ELF-1 (cell line): ENCODE results near the gene PLCB4.
"Not testable (repeated sequence)": the region's sequence is repeated elsewhere in the genome, so short reads cannot be mapped to it uniquely, and the experiment has no call there.

Source experiments
- DNase-seq: peaks from one replicate; pipeline ENCODE4 v3.0.0-alpha.2; 2016; ENCODE audit warnings: low read depth, low spot score

PLCB4 gene

GRCh38 chr20:9358001-9358400 lies 289.1 kb downstream of the PLCB4 start:
- DNase-seq = no peak

- DNase-seq = peak; percentile 76
These were observed 290.8 kb downstream of the PLCB4 start for GRCh38 chr20:9359561-9360308.

DNA sequence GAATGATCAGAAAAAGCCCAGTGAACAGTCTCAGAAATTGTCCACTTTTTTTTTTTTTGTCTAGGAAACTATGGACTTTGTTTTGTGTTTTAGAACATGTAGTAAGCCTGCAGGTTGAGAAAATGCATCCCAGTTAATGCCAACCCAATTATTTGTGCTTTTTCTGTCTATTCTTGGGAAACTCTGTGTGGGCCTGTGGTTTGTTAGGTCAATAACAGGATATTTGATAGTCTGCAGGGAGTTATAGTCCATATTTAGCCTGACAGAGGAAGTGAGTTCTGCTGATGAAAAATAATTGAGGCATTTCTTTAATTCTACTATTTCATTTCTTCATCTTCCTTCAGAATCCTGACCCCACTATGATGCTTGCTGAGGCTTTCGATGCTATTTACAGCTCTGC lies 291.5 kb downstream of the PLCB4 start:
- no peak for DNase-seq

DNA sequence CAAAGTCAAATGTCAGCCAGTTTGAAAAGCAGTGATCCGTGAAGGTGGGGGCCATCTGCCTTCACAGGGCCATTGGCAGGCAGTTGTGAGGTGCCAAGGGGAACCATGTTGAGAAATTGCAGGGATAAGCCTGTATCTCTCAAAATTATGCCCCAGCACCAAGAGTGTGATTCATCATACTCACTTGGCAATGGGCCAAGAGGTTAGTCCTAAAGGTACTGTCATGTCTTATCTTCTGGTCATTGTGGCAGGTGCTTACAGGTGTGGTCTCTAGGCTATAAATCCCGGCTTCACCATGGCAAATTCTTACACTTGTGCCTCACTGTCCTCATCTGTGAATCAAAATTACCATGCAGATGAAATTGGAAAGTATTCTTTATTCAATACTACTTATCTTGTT lies 294.8 kb downstream of the PLCB4 start:
- no peak for DNase-seq

DNA sequence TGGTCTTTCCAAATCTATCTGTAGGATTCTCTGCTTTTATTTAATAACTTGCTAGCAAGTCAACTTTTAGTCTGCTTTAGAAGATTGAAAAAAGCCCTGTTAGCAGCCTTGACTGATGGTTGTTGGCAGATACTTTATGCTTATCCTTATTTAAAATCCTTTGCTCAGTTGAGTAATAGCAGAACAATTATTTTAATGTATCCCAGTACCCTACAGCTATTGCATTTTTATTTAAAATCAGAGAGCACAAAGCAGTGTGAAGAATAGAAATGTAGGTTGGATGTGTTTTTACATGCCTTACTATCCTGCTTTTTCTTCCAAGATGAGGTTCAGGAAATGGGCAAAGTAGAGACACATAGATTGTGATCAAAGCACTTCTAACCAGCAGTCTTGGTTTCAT lies 298.4 kb downstream of the PLCB4 start:
- DNase-seq = no peak

DNA sequence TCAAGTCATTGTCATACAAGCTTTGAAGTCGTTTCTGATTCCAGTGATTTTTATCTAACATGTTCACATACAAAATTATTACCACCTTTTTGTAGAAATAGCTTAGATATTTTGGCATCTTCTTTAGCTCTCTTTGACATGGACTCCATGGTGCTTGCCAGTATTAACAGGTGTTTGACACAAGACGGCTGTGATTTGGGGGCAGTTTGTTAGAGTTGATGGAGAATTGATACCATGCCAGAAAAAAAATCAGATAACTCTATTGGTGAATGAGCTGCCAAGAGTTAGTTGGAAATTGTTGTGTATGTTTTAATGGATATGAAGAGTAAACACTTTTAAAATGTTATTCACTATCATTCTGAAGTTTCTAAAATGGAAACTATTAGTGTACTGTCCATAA lies 298.9 kb downstream of the PLCB4 start:
- no peak for DNase-seq

GRCh38 chr20:9368893-9369292 lies 300.0 kb downstream of the PLCB4 start:
- no peak for DNase-seq

- no peak for DNase-seq
These were observed 300.7 kb downstream of the PLCB4 start for GRCh38 chr20:9369557-9369956.

GRCh38 chr20:9374072-9374471 lies 305.2 kb downstream of the PLCB4 start:
- DNase-seq = no peak

GRCh38 chr20:9374480-9374879 lies 305.6 kb downstream of the PLCB4 start:
- no peak for DNase-seq

DNA sequence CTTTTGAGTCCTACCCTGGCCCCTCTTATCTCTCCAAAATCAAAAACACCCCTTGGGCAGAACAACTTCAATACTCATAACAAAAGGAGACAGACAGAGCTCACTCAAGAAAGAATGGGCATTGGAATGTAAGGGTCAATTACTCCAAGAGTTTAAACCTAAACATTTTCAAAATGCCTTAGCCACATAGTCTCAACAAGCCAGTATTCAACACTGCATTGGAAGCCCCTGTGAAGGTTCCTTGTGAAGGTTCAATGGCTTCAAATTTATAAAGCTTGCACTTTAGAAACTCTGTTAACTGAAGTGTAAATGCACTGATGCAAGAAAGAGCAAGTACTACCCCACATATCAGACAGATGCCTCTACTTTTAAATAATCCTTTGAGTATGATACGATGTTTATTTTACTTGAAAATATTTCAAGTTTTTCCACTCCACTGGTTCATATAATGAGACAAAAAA lies 306.4 kb downstream of the PLCB4 start:
- peak; percentile 90 for DNase-seq

DNA sequence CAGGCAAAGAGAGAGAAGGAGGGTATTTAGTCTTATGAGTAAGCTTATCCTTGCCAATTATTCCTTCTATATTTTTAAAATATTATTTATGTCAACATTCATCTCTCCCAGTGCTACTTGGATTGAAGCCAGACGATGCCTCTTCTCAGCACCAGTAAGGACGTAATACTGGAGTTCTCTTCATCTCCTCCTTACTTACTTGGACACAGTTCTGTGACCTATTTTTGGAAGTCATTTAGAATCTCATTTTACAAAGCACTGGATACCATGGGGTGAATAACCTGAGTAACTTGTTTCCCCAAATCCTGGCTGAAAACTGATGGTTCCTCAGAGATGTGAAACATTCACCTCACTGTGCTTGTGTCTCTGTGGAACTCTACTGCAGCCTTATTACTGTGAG lies 308.1 kb downstream of the PLCB4 start:
- DNase-seq = no peak

GRCh38 chr20:9385345-9386310 lies 316.7 kb downstream of the PLCB4 start:
- not testable (repeated sequence) for DNase-seq

DNA sequence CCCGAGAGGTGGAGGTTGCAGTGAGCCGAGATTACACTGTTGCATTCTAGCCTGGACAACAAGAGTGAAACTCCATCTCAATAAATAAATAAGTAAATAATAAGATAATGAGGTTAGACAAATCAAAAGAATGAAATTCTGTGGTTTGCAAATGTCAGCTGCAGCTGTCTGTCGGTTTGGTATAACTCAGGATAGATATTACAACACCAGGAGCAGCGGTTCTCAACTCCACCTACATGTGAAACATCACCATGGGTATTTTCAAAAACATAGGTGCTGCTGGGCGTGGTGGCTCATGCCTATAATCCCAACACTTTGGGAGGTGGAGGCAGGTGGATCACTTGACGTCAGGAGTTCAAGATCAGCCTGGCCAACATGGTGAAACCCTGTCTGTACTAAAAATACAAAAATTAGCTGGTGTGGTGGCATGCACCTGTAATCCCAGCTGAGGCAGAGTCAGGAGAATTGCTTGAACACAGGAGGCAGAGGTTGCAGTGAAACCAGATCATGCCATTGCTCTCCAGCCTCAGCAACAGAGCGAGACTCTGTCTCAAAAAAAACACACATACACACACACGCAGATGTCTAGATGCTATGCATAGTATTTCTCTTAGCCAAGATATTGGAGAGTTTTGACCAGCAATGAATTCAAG lies 319.4 kb downstream of the PLCB4 start:
- DNase-seq = no peak

- DNase-seq = no peak
These were observed 319.9 kb downstream of the PLCB4 start for GRCh38 chr20:9388813-9389161.

DNA sequence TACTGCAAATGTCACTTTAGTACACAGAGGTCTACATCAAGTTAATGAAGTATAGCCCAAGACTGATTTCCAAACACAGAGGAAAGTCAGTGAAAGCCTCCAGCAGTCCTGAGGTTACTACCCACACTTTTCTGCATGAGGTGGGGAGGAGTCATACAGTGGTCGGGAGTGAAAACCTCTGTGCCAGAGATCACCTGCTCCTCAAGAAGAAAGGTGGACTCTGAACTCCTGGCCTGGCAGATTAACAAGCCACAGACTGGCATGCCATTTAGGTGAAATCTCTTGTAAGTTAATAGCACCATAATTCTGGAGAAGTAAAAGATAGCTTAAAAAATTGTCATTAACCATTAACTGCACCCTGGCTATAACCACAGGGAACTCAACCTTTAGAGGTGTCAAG lies 320.5 kb downstream of the PLCB4 start:
- DNase-seq = no peak

DNA sequence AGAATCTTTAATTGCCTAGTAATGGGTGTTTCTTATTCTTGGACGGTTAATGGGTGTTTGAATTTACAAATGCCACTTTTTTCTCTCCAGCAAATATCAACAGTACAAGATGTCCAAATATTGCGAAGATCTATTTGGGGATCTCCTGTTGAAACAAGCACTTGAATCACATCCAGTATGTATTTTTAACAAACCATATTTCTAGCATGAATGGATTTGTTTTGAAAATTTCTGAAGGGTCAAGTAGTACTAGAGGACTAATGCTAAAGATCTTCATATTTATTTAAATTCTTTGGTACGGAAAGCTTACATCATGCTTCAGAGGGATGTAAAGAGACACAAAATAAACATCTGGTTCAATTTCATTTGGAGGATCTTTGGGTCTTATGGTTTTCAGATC lies 321.6 kb downstream of the PLCB4 start:
- no peak for DNase-seq

DNA sequence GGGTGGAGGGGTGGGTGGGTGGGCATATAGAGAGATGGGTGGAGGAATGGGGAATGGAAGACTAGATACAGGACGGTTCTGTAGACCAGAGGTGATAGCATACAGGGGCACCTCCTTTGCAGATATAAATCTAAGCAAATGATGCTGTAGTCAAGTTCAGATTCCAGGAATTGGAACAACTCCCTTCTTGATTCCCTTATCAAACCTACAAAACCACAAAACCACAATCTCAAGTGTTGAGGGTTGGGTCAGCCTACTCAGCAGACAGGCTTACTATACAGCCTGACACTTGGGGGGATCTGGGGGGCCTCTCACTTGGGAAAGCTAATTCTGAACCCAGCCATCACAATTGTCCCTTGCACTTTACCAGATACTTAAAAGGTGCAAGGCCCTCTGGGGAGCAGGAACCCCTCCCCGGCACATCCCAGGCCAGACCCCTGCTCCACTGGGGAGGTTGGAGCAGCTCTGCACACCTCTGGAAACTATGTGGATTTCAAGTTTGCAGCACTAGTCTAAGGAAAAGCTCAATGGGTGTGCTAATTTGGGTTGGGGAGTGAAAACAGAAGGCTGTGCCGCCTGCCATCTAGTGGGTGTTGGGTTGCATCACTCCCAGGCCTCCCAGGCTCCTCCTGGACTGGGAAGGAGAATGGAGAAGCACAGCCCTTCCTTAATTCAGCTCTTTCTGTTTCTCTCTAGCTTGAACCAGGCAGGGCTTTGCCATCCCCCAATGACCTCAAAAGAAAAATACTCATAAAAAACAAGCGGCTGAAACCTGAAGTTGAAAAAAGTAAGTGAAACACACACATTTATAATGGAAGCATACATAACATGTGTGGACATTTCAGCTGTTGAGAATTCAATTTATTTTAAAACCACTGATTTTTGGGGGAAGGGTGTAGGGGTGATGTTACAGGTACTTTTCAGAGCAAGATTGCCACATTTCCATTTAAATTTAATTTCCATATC lies 324.3 kb downstream of the PLCB4 start:
- peak; percentile 89 for DNase-seq

DNA sequence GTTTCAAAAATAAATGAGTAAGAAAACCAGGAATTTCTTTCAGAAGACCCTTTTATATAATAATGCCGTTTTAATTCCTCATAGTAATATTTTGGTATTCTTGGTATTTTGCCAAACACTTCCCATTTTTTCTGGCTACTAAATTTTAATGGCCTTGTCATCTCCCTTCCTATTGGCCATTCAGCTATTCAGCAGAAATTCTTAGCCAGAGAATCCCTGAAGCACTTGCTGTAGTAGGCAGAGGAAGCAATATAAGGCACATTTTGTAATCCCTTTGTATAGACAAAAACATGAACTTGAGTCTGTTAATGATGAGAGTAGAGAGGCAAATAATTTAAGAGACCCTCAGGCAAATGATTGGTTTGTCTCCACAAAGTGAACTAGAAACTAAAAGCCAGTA lies 327.1 kb downstream of the PLCB4 start:
- DNase-seq = no peak

GRCh38 chr20:9397928-9398327 lies 329.0 kb downstream of the PLCB4 start:
- no peak for DNase-seq

- DNase-seq = no peak
These were observed 330.0 kb downstream of the PLCB4 start for GRCh38 chr20:9398882-9399281.
